DMS 273 (cell line): ENCODE data around the gene CACNA2D3.
A peak's percentile ranks its signal among the peaks of the same experiment; 100 is the strongest.

Experiments
- DNase-seq: peaks from one replicate; lab custom pipeline; 2025; ENCODE audit not compliant: unreplicated experiment; lab: John Stamatoyannopoulos, UW

CACNA2D3 gene

DNA sequence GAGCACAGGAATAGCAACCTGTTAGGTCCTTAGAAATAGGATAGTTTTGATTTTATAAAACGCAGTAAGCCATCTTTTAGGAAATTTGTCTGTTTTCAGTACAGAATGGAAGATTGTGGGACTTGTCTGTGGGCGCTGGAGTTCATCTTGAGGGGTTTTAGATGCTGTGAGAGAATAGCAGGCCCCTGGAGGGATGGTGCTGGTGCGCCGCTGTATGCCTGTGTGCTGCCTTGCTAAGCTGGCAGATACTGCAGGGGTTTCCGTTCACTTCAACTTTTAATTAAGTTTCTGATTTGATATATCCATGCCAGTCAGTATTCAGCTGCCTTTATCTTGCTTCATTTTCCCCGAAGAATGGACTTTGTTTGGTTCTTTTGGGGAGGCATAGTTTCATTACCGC is 4.2 kb downstream of the CACNA2D3 start:
- DNase-seq, result no peak

- no peak for DNase-seq
These were observed 5.2 kb downstream of the CACNA2D3 start for GRCh38 chr3:54127499-54128056.

DNA sequence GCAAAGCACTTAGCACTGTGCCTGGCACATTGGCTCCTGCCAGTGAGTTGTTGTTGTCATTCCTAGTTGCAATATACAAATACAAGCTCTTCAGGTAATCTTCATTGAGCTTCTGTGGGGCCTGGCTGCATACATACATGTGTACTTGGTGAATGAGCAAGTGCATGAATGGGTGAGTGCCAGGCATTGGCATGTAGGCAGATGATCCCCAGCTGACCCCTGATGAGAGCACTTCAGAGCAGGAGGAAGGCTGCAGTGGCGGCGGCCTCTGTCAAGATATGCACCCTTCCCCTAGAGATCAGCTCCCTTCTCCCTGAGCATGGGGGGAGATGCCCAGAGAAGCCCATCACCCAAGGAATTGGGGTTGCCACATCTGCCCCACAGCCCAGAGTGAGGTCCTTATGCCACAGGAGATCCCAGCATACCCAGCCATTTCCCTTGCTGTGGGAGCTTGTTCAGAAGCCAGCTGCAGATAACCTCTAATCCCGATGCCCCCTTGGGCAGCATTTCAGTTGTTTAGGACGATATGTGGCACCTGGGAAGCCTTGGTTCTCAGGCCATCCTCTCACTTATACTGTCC is 8.8 kb downstream of the CACNA2D3 start:
- no peak for DNase-seq

- no peak for DNase-seq
These were observed 9.5 kb downstream of the CACNA2D3 start for GRCh38 chr3:54131890-54132289.

DNA sequence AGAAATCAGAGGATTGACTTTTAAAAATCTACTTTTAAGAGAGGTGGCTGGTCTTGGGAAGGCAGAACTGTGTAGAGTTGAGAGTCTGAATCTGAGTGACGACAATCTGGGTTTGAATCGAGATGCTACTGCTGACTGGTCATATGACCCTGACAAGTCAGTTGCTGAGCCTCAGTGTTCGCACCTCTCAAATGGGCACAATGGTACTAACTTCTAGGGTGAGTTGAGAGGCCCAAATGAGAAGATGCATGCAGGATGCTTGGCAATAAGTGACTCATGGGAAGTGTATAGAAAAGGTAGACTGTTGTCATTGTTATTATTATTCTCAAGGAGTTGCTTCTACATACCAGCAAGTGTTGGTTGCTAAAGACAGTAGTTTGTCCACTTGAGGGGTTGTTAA is 10.3 kb downstream of the CACNA2D3 start:
- DNase-seq, result no peak

- no peak for DNase-seq
These were observed 10.8 kb downstream of the CACNA2D3 start for GRCh38 chr3:54133196-54133595.

DNA sequence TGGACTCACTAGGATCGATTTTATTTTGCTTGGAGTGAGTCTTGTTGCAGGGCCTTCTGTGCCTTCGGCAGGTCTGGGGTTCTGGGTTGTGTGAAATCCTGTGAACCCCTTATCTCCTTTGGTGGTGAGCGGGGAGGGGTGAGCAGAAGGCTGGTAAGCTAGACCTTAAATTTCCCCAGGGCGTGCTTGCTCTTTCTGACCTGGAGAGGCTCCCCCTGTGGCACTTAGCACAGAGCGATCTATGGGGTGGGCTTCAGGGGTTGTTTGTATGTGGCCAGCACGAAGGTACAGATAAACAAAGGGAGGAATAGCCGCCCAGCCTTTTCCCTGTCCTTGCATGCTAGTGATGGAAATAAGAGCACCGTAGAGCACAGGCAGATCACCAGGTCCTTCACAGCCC is 11.8 kb downstream of the CACNA2D3 start:
- no peak for DNase-seq

GRCh38 chr3:54134713-54135112 is 12.4 kb downstream of the CACNA2D3 start:
- no peak for DNase-seq

- peak; percentile 15 for DNase-seq
These were observed 15.0 kb downstream of the CACNA2D3 start for GRCh38 chr3:54137311-54137710.

DNA sequence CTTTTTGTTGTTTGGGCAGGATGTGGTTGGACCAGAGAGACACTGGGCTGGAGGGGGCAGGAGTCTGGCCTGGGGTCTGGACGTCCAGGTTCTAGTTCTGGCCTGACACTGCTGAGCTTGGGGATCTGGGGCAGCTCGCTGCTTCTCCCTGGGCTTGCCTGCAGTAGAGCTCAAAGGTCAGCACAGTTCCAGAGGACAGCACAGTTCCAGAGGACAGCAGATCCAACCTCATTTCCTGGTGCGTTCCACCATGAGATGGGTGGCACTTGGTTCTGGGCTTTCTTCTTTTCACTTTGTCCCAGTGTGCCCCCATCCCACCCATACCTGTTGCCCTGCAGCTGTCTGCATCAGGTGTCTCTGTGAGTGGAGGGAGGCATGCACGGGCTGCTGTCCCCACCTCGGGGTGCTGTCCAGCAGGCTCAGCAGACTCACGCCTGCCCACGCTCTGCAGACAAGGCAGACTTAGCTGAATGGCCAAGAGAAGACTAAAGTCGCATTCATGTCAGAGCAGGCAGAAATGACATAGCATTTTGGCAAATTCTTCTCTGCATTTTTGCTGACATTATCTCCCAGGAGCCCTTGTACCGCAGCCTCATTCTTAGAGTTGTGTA is 16.7 kb downstream of the CACNA2D3 start:
- no peak for DNase-seq

- peak; percentile 17 for DNase-seq
These were observed 17.3 kb downstream of the CACNA2D3 start for GRCh38 chr3:54139630-54140029.

- no peak for DNase-seq
These were observed 21.9 kb downstream of the CACNA2D3 start for GRCh38 chr3:54144284-54144683.

GRCh38 chr3:54146506-54147239 is 24.3 kb downstream of the CACNA2D3 start:
- DNase-seq, result peak; percentile 77

DNA sequence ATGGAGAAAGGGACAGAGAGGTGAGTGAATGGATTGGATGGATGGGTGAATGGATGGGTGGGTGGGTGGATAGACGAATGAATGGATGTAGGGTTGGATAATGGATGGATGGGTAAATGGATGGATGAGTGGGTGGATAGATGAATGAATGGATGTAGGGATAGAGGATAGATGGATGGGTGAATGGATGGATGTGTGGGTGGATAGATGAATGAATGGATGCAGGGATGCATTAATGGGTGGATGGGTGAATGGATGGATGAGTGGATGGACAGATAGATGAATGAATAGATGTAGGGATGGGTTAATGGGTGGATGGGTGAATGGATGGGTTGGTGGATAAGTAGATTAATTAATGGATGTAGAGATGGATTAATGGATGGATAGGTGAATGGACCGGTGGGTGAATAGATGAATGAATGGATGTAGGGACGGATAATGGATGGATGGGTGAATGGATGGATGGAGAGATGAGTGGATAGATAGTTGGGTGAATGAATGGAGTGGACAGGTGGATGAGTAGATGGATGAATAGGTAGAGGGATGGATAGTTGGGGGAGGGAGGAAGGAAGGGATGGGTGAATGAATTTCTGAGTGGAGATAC is 28.6 kb downstream of the CACNA2D3 start:
- DNase-seq, result no peak

DNA sequence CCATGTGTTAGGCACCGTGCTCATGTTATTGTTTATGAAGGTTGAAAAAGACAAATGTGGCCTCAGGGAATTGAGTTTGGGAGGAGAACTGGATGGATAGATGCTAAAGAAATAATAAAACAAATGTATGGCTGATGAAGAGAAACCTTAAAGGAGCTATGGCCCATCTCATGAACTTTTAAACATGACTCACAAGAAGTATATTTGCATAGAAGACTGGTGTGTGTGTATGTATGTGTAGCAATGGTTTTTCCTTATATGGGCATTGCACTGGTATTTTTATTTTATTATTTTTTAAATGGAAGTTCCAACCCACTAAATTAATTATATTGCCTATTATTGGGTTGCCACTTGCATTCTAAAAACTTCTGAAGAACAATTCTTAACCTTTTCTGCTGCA is 31.1 kb downstream of the CACNA2D3 start:
- no peak for DNase-seq

GRCh38 chr3:54157860-54158259 is 35.5 kb downstream of the CACNA2D3 start:
- DNase-seq, result no peak

DNA sequence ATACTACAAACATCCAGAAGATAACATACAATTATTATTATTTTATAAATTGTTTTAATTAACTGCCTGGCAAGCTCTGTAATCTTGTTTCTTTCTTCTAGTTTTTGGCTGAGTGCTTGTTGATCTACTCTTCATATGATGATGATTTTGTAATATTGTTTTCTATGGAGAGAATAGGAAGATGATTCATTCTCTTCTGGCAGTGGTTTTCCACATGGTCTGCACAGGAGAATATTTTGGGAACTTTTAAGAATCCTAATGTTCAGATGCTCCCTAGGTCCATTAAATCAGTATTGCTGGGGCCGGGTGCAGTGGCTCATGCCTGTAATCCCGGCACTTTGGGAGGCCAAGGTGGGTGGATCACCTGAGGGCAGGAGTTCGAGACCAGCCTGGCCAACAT is 37.6 kb downstream of the CACNA2D3 start:
- no peak for DNase-seq

GRCh38 chr3:54163441-54163840 is 41.1 kb downstream of the CACNA2D3 start:
- DNase-seq, result no peak

DNA sequence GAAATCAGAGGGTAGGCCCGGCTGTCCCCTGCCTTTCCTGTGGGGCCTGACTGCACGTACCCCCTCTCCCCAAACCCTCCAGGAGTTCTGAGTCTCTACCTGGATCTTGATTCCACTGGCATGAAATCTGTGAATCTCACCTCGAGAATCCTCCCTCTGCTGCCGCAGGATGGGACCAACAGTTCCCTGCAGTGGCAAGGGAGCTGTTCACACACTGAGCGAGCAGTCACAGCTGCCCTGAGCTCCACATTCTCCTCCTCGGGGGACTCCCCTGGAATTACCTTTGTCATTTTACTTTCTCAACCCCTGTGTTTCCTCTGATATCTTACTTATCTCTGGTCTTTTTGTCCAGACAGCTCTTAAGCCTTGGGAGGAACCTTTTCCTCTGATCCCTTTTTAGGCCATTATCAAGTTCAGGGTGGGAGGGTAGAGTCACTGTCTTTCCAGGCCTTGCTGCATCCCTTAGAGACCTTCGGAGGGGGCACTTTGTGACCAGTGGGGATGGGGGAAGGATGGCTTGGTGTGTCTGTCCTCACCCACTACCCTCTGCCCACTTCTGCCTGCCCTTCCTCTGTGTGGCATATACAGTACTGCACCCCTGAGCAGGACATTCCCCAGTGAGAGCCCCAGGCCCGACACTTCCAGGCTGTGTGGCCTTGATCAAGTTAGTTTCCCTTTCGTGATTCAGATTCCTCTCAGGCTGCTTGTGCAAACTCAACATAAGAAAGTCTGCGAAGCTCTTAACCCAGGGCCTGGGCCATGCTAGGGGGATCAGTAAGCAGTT is 42.0 kb downstream of the CACNA2D3 start:
- no peak for DNase-seq

GRCh38 chr3:54165865-54166264 is 43.5 kb downstream of the CACNA2D3 start:
- DNase-seq, result no peak

DNA sequence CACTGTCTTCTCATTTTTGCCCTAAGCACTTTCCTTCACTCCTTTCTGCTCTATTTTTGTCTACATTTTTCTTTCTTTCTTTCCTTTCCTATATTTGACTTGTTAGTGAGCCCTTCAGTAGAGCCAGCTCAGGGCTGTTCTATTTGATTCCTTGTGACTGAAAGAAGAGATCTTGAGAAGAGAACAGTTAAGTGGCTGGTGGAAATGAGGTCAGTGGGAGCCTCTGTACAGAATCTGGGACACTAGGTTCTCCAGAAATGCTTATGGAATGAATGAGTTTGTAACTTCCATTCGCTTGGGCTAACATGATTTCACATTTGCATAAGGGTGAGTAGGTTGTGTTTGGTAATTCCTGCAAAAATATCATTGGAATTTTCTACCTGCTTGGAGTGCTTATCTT is 45.6 kb downstream of the CACNA2D3 start:
- no peak for DNase-seq
